ENCODE measurements around the gene SLC16A11. TPM values are rescaled to one million over a fixed set of nuclear protein-coding genes. Genes with fewer than 3 reads are reported as not detected.
"Not testable (repeated sequence)": the region's sequence is repeated elsewhere in the genome, so short reads cannot be mapped to it uniquely, and the experiment has no call there.

Gene SLC16A11
- polyA plus RNA-seq, 3 donors = 0.29 to 0.55 (median 0.34) TPM

GRCh38 chr17:7060165-7060891, 16.4 kb upstream of the SLC16A11 start:
- no peak for DNase-seq (ENCODE audit: low read depth in 3 of 3, low spot score in 2 of 3)

DNA sequence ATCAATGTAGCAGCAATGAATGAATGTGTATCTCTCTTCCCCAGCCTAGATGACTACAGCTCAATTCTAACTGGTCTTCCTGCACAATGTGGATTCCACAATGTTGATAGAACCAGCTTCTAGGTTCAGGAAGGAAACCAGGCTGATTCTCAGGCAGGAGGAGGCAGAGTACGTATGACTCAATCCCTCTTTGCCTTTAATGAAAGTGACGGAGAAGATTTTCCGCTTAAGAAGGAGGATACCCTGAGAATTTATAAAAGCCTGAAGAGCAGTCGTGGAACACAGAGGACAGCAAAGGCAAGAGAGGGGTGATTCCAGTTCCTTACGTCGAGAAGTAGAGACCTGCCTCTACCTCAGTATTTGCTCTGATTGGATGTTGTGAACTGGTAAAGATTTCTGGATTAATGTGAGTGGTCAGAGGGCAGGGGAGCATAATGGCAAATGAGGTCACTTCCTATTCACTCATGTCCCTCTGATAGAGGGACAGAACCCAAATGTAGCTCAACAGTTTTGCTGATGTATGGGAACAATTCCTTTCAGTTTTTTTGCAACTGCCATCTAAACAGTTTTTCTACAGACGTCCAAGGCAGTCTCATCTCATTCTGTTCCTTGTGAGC, 15.0 kb upstream of the SLC16A11 start:
- no peak for DNase-seq (ENCODE audit: low read depth in 3 of 3, low spot score in 2 of 3)

GRCh38 chr17:7056386-7056785, 12.5 kb upstream of the SLC16A11 start:
- DNase-seq (ENCODE audit: low read depth in 3 of 3, low spot score in 2 of 3) = no peak

DNA sequence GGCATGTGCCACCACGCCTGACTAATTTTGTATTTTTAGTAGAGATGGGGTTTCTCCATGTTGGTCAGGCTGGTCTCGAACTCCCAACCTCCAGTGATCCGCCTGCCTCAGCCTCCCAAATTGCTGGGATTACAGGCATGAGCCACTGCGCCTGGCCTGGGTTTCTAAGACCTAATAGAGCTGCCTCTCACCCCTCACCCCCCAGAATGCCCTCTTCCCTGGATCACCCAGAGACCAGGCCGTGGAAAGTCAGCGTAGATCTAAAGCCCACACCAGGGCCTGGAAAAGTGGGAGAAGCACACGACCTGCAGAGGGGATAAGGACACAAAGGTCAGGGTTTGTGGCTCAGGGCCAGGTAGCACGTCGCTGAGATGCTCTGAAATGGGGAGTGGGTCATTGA, 6.7 kb upstream of the SLC16A11 start:
- not testable (repeated sequence) for DNase-seq (ENCODE audit: low read depth in 3 of 3, low spot score in 2 of 3)

DNA sequence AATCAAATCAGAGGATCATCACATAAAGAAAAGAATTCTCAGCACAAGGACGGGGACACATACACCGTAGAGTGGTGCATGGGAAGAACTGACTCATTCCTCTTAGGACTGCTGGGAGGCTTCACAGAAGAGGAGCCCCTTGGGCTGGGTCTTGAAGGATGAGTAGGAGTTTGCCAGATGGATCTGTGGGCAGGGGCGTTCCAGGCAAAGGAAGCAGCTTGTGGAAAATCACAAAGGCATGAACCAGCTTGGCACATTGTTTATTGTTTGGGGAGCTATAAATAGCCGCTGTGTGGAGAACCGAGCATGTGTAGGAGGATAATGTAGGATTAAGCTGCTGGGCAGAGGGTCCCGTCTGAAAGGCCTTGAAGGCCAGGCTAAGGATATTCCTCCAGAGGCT, 5.1 kb upstream of the SLC16A11 start:
- DNase-seq (ENCODE audit: low read depth in 3 of 3, low spot score in 2 of 3) = no peak

DNA sequence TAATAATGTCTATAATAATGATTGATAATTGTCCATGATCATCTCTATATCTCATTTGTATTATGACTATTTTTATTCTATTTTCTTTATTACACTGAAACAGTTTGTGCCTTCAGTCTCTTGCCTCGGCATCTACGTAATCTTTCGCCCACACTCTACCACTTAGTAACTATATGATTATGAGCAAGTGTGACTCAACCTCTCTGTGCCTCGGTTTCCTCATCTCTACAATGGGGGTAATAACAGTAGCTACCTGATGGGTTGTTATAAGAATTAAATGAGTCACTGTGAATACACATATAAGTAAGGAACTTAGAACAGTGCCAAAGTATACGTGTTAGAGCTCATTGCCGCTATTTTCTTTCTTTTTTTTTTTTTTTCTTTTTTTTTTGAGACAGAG, 3.7 kb upstream of the SLC16A11 start:
- DNase-seq (ENCODE audit: low read depth in 3 of 3, low spot score in 2 of 3) = no peak

DNA sequence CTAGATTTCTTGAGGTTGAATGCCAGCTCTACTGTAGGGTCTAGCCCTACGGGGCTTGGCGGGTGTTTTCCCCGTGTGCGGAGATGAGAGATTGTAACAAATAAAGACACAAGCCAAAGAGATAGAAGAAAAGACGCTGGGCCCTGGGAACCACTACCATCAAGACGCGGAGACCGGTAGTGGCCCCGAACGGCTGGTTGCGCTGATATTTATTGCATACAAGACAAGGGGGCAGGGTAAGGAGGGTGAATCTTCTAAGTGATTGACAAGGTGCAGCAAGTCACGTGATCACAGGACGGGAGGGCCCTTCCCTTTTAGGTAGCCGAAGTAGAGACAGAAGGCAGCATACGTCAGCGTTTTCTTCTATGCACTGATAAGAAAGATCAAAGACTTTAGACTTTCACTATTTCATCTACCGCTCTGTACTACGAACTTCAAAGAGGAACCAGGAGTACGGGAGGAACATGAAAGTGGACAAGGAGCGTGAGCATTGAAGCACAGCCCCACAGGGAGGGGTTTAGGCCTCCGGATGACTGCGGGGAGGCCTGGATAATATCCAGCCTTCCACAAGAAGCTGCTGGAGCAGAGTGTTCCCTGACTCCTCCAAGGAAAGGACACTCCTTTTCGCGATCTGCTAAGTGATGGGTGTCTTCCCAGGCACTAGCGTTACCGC, 3.0 kb upstream of the SLC16A11 start:
- not testable (repeated sequence) for DNase-seq (ENCODE audit: low read depth in 3 of 3, low spot score in 2 of 3)

- no peak for DNase-seq (ENCODE audit: low read depth in 3 of 3, low spot score in 2 of 3)
Measured at GRCh38 chr17:7046127-7046724, 2.3 kb upstream of the SLC16A11 start.

GRCh38 chr17:7045492-7046126, 1.7 kb upstream of the SLC16A11 start:
- DNase-seq (ENCODE audit: low read depth in 3 of 3, low spot score in 2 of 3) = no peak

- DNase-seq (ENCODE audit: low read depth in 3 of 3, low spot score in 2 of 3) = no peak
Measured at GRCh38 chr17:7043182-7043496, 753 bp downstream of the SLC16A11 start.

- DNase-seq (ENCODE audit: low read depth in 3 of 3, low spot score in 2 of 3) = no peak
Measured at GRCh38 chr17:7042501-7043181, 1.3 kb downstream of the SLC16A11 start.

DNA sequence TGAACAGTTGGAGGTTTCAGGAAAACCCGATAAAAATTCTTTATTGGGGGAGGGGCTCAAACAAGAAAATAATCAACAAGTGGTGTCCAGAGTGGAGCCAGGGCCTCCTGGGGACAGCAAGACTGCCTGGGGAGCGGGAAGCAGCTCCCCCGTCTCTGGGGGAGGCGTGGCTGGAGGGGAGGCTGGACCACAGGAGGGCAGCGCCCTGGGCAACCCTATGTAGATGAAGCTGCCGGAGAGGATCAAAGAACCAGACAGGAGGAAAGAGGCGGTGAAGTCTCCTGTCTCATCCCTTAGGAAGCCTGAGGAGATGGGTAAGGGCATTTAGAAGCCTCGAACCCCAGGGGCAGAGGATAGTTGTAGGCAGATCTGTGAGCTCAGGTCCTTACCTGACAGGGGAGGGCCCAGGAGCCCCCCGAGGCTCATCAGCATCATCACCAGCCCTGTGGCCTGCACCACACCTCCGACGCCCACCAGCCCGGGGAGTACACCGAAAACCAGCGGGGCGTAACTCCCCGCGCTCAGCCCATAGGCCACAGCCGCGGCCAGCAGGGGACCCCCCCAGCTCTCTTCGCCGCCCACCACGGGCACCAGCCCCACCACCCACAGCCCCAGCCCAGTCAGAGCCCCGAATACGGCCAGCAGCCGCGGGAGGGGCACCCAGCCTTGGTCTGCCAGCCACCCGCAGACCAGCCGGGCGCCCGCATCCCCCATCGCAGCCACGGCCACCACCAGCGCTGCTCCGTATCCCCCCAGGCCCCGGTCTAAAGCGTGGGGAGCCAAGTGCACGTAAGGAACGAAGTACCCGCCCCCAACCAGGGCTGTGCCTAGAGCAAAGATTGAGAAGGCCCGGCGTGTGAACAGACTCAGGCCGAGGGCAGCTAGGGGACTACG, 2.0 kb downstream of the SLC16A11 start:
- DNase-seq (ENCODE audit: low read depth in 3 of 3, low spot score in 2 of 3) = no peak

- no peak for DNase-seq (ENCODE audit: low read depth in 3 of 3, low spot score in 2 of 3)
Measured at GRCh38 chr17:7039832-7040231, 4.1 kb downstream of the SLC16A11 start.

DNA sequence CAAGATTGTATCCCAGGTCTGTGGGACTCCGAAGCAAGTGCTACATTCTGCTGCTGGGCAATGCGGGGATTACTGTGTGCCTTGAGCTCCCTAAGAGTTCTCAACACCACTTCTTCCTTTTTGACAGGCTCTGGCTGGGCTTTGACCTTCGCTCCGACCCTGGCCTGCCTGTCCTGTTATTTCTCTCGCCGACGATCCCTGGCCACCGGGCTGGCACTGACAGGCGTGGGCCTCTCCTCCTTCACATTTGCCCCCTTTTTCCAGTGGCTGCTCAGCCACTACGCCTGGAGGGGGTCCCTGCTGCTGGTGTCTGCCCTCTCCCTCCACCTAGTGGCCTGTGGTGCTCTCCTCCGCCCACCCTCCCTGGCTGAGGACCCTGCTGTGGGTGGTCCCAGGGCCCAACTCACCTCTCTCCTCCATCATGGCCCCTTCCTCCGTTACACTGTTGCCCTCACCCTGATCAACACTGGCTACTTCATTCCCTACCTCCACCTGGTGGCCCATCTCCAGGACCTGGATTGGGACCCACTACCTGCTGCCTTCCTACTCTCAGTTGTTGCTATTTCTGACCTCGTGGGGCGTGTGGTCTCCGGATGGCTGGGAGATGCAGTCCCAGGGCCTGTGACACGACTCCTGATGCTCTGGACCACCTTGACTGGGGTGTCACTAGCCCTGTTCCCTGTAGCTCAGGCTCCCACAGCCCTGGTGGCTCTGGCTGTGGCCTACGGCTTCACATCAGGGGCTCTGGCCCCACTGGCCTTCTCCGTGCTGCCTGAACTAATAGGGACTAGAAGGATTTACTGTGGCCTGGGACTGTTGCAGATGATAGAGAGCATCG, 5.6 kb downstream of the SLC16A11 start:
- DNase-seq (ENCODE audit: low read depth in 3 of 3, low spot score in 2 of 3) = no peak

GRCh38 chr17:7035591-7036368, 8.1 kb downstream of the SLC16A11 start, which contains the start of gene SLC16A13:
Gene SLC16A13 (plus strand): TSS chr17:7036015. CDS start chr17:7036383, 368 bp downstream.
- DNase-seq (ENCODE audit: low read depth in 3 of 3, low spot score in 2 of 3) = peak in 2 of 3 donors; percentile 88 to 89

DNA sequence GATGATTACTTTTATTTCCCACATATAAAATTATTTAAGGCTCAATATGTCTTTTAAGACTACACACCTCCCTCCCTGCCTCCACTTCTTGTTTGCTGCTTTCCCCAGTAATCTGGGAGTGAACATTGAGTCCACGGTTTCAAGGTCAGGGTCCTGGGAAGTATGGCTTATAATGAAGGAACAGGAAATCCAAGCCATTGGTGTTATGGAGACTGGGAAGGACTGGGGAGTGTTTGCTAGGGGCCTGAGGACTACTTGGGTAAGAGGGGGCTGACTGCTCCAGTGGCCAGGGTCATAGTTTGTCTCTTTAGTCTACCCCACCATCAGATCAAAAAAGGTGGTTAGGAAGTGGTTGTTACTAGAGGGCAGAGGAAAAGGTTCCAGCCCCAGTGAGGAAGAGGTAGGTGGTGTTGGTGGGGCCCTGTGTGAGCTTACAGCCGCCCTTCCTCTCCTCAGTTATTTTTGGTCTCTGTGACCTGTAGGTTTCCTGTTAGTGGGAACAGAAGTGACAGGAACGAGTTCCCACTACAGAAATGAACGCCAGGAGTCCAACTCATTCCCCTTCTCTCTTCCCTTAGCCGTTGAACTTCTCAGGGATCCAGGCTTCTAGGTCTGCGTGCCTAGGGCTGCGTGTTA, 8.8 kb downstream of the SLC16A11 start:
- DNase-seq (ENCODE audit: low read depth in 3 of 3, low spot score in 2 of 3) = no peak

DNA sequence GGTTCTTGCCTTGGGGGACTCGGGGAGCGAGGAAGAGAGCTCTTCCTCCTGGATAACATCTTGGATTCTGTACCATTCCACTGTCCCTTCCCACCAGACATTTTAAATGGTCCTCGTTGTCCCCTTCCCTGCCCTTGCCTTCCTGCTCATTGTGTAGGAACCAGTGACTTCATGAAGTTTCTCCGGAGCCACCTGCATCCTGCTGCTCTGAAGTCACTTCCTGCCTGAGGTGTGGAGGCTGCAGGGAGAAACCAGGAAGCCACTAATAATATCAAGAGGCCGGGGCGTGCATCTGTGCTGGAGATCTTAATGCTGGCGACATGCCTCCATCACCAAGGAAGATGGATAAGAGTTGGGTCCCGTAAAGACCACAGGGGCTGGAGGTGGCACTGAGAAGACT, 14.2 kb downstream of the SLC16A11 start:
- no peak for DNase-seq (ENCODE audit: low read depth in 3 of 3, low spot score in 2 of 3)
